ENCODE data around the gene FAM53A.

DNA sequence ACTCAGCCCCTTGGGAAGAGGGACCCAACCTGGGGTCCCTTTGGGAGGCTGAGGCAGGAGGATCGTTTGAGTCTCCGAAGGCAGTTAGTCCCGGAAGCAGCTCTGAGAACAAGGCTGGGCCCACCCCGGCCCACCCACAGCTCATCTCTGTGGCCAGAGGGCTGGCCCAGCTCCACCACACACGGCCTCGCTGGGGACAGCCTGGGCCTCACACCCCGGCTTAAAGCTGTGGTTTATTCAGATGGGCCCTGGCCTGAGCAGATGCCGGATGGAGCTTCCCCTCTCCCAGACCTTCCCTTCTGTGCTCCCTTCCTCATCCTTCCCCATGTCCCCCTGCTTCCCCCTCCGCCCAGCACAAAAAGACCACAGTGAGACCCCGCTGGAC lies 54.4 kb downstream of the FAM53A start:
- TF ChIP-seq REST (tag by site-specific recombination; IDR thresholded peaks at IDR 0.05) (no peak), CTCF (tag by site-specific recombination; IDR thresholded peaks at IDR 0.05) (no peak), SP2 (tag by site-specific recombination; IDR thresholded peaks at IDR 0.05) (no peak), ZNF24 (tag by site-specific recombination; IDR thresholded peaks at IDR 0.05) (no peak), ZSCAN23 (tag by site-specific recombination; IDR thresholded peaks at IDR 0.05) (no peak), ZFP41 (tag by site-specific recombination; IDR thresholded peaks at IDR 0.05; ENCODE audit: borderline replicate concordance) (no peak), SCRT1 (tag by site-specific recombination; IDR thresholded peaks at IDR 0.05; ENCODE audit: borderline replicate concordance) (no peak), ZNF501 (tag by site-specific recombination; IDR thresholded peaks at IDR 0.05) (no peak)
- TF ChIP-seq, protein P1, sequence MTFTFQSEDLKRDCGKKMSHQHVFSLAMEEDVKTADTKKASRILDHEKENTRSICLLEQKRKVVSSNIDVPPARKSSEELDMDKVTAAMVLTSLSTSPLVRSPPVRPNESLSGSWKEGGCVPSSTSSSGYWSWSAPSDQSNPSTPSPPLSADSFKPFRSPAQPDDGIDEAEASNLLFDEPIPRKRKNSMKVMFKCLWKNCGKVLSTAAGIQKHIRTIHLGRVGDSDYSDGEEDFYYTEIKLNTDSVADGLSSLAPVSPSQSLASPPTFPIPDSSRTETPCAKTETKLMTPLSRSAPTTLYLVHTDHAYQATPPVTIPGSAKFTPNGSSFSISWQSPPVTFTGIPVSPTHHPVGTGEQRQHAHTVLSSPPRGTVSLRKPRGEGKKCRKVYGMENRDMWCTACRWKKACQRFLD (tag by site-specific recombination; IDR thresholded peaks at IDR 0.05) = no peak

All from HEK293 (cell line).